H1 (cell line): ENCODE data around the gene PLEKHG3.

Source experiments
- CHD1 ChIP-seq: IDR thresholded peaks from 2 replicates; pipeline ENCODE4 v1.6.1; 2012; ENCODE audit warnings: low read depth, low read length, improper control_type of control experiment
- CTCF ChIP-seq, 3 experiments: IDR thresholded peaks; 1 replicate in 2 of 3; 2 replicates in 1 of 3; pipeline versions ENCODE4 v1.5.1 to v1.6.1; 2011; ENCODE audit warnings: low read length in 3 of 3, mild to moderate bottlenecking in 3 of 3, inconsistent platforms in 2 of 3, low read depth in 1 of 3, moderate library complexity in 1 of 3; ENCODE audit not compliant: insufficient read depth in 1 of 3; ENCODE audit errors: control extremely low read depth in 1 of 3
- MAFK ChIP-seq: IDR thresholded peaks from 2 replicates; pipeline ENCODE4 v1.6.1; 2012; ENCODE audit warnings: low read depth, mild to moderate bottlenecking, improper control_type of control experiment, low read length
- POLR2A ChIP-seq, 2 experiments: IDR thresholded peaks; 1 replicate in 1 of 2; 2 replicates in 1 of 2; pipeline ENCODE4 v1.6.1; 2011; ENCODE audit warnings: low read depth in 2 of 2, low read length in 2 of 2, mild to moderate bottlenecking in 2 of 2; ENCODE audit errors: control extremely low read depth in 1 of 2
- POLR2AphosphoS5 ChIP-seq: IDR thresholded peaks from 2 replicates; pipeline ENCODE4 v1.6.1; 2011; ENCODE audit warnings: low read depth, low read length
- SP1 ChIP-seq: IDR thresholded peaks from 2 replicates; pipeline ENCODE4 v1.6.1; 2011; ENCODE audit warnings: low read depth, low read length

- no peak for TF ChIP-seq MAFK
- no peak for TF ChIP-seq CTCF (IDR thresholded peaks at IDR 0.05; ENCODE audit: control extremely low read depth in 1 of 3, insufficient read depth in 1 of 3, low read depth in 1 of 3, low read length in 3 of 3)
- TF ChIP-seq CHD1: no peak
- TF ChIP-seq POLR2A (IDR thresholded peaks at IDR 0.05; ENCODE audit: control extremely low read depth in 1 of 2, low read depth in 2 of 2, low read length in 2 of 2): no peak
- no peak for TF ChIP-seq SP1
- TF ChIP-seq POLR2AphosphoS5: no peak
Measured at GRCh38 chr14:64704743-64705380, 638 bp downstream of the PLEKHG3 start.
